HG03280 (cell line): ENCODE data around the gene PDF.

Source experiments
- ATAC-seq: cut with Tn5 transposase; IDR thresholded peaks from one replicate; pipeline ENCODE4 v1.9.1; 2021; ENCODE audit warnings: mild to moderate bottlenecking, moderate library complexity; ENCODE audit not compliant: unreplicated experiment

The PDF gene

DNA sequence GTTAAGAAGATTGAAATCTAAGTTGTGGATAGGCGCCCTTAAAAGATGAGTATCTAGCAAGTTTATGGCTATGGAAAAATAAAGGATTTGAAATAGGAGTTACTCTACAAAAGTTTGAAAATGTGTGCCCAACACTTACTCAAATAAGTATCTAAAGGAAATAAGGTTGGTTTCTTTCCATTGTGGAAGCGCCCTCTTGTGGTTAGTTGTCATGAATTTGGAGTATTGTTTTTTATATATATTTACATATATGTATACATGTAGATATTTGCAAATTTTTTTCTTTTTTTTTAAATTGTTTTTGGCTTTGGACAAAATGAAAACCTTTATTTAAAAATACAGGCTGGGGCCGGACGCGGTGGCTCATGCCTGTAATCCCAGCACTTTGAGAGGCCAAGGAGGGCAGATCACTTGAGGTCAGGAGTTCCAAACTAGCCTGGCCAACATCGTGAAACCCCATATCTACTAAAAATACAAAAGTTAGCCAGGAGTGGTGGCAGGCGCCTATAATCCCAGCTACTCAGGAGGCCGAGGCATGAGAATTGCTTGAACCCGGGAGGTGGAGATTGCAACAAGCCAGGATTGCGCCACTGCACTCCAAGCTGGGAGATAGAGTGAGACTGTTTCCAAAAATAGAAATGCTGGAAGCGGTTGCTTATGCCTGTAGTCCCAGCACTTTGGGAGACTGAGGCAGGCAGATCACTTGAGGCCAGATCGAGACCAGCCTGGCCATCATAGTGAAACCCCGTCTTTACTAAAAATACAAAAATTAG, 43.3 kb downstream of the PDF start:
- ATAC-seq: no peak

DNA sequence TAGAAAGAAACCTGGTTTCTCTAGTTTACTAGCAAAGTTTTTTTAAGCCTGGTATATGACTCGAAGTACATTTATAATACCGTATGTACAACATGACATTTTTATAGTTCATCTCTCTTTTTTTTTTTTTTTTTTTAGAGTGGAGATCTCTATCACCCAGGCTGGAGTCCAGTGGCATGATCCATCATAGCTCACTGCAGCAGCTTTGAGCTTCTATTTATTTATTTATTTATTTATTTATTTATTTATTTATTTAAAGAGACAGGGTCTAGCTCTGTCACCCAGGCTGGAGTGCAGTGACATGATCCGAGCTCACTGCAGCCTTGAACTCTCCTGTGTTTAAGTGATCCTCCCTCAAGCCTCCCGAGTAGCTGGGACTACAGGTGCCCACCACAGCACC, 45.1 kb downstream of the PDF start:
- no peak for ATAC-seq

DNA sequence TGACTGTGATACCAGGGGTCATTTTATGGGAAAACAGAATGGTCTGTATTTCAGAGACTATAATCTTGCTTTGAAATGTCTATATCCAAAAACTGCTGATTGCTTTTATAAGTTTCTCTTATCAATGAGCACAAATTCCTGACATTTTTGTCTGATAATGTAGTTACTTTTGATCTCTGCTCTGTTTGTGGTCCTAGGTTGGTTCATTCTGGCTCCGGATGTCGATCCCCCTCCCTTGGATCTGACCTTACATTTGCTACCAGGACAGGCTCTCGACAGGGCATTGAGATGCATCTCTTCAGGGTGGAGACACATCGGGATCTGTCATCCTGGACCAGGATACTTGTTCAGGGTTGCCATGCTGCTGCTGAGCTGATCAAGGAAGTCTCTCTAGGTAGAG, 46.5 kb downstream of the PDF start:
- no peak for ATAC-seq

GRCh38 chr16:69277413-69277812, 53.0 kb downstream of the PDF start:
- no peak for ATAC-seq
